Right lobe of liver (tissue), 4 donors: ENCODE measurements around the gene HORMAD2.

Source experiments
- POLR2A ChIP-seq: fragments of 450-650 bp; IDR thresholded peaks from one replicate; pipeline ENCODE4 v1.6.1; 2017; ENCODE audit warnings: antibody characterized with exemption, mild to moderate bottlenecking
- TF ChIP-seq, protein P1 (sequence below), 4 donors: fragments of 200-600 bp in 3 of 4; fragments of 450-650 bp in 1 of 4; IDR thresholded peaks; one replicate each; pipeline versions ENCODE4 v1.5.1 to v1.8.0; 2016 to 2022; ENCODE audit warnings: antibody characterized with exemption in 4 of 4, mild to moderate bottlenecking in 2 of 4
- donor health status: DM: no; HTN: no; CAD: no.
- donor health status: DM: no; HTN: no; CAD: no.
- donor health status: DM: no; HTN: yes; CAD: no.

DNA sequence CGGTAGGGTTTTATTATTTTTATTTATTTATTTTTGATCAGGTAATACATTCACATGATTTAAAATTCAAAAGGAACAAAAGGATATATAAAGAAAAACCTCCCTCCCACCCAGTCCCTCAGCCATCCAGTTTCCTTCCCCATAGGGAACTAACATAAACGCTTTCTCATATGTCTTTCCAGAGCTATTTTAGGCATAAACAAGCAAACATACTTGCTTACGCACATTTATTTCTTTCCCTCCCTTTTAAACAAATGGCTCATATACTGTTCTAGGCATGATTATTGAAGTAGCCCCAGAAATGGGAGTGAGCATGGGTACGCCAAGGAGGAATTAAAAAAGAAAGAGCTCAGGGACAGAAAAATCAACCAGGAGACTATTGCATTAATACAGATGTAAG is 102.6 kb downstream of the HORMAD2 start:
- TF ChIP-seq, protein P1, sequence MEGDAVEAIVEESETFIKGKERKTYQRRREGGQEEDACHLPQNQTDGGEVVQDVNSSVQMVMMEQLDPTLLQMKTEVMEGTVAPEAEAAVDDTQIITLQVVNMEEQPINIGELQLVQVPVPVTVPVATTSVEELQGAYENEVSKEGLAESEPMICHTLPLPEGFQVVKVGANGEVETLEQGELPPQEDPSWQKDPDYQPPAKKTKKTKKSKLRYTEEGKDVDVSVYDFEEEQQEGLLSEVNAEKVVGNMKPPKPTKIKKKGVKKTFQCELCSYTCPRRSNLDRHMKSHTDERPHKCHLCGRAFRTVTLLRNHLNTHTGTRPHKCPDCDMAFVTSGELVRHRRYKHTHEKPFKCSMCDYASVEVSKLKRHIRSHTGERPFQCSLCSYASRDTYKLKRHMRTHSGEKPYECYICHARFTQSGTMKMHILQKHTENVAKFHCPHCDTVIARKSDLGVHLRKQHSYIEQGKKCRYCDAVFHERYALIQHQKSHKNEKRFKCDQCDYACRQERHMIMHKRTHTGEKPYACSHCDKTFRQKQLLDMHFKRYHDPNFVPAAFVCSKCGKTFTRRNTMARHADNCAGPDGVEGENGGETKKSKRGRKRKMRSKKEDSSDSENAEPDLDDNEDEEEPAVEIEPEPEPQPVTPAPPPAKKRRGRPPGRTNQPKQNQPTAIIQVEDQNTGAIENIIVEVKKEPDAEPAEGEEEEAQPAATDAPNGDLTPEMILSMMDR (IDR thresholded peaks at IDR 0.05), result no peak
- TF ChIP-seq POLR2A, result no peak
